NK-92 treated with Interleukin-12 subunit alpha and Interleukin-12 subunit beta, amount 100 ng/mL, for 24 hours (cell line): ENCODE data around the gene NRAP.

Experiments
- DNase-seq: peaks from one replicate; lab custom pipeline; 2025; lab: John Stamatoyannopoulos, UW

NRAP gene

DNA sequence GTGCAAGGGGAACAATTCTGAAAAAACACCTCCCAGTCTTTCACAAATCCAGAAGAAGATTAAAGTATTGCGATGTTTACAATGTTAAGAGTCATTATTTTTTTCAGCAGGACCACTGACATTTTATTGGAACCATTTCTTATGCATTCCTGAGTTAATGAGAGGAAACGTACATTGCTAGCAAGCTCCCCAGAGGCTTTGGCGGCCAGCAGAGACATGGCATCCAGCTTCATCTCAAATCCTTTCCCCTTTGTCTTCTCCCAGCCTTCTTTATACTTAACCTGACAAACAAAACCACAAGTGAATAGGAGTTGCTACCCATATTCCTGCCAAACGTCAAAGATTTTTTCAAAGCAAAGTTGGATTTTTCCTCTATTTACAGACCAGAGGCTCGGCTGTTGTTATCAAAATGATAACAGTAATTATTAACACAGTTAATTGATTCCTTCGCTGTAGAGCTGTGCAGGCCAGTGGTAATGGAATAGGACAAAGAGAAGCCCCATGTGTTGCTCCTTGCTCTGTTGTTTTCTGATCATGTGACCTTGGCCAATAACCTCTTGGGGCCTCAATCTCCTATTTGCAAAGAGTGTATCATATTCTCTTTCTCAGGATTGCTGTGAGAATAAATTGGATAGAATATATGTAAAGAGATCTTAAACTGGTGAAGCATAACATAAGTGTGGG, 32.0 kb downstream of the NRAP start:
- DNase-seq: no peak

DNA sequence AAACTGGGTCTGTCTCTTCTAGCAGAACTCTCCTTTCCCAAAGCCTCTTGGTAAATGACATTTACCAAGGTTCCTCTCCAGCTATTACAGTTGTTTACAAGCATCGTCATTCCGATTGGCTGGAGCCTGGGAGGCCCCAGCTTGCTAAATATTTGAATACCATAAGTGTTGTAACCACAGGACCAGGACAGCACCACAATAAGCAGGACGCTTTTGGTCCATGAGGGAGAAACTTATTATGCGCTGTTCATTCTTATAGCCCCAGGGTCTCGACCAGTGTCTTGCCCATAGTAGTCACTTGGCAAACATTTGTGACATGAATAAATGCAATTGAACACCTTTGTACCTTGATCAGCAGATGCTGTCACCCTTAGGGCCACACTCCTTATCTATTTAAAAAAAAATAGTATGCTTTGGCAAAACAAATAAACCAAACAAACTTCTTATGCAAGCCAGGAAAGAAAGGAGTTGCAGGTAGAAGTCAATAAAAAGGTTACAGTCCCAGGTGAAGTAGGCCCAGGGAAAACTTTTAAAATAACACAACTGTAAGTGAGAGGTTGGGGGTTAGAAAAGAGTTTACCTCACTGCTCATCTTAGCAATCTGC, 32.8 kb downstream of the NRAP start:
- no peak for DNase-seq

DNA sequence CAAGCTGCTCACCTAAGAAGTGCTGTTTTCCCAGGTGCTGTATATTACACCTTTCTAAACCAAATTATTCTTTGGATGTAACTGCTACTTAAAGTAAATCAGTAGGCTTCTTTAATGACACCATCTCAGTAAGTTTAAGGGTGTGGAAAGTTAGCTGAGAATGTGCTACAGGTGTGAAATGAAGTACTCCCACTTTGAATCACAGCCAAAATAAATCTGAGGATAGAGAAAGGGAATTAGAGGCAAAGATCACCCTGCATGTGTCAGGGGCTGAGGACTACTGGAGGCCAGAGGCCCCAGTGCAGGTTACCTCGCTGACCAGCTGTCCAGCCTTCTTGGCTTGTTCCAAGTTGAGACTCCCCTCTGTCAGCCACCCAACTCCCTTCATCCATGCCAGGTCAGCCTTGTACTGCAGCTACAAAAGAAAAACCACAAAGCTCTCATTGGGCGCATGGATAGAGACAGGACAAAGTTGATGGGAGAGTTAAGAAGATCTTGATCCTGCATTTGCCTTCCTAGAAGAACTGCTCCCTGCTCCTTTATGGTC, 35.2 kb downstream of the NRAP start:
- DNase-seq: no peak

DNA sequence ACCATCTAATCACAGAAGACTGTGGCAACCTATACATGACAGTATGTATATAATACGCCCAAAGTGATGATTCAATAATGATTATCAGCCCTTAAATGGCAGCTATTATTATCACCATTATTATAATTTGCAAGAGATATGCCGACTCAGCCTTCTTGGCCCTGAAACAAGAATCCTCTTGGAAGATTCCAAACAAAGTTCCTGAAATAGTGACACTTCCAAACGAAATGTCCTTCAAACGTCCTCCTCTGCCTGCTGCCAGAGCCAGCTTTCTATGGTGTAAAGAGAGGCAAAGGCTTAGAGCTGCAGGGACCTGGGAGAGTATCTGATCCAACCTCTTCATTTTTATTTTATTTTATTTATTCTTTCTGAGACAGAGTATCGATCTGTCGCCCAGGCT, 36.0 kb downstream of the NRAP start:
- DNase-seq: no peak

DNA sequence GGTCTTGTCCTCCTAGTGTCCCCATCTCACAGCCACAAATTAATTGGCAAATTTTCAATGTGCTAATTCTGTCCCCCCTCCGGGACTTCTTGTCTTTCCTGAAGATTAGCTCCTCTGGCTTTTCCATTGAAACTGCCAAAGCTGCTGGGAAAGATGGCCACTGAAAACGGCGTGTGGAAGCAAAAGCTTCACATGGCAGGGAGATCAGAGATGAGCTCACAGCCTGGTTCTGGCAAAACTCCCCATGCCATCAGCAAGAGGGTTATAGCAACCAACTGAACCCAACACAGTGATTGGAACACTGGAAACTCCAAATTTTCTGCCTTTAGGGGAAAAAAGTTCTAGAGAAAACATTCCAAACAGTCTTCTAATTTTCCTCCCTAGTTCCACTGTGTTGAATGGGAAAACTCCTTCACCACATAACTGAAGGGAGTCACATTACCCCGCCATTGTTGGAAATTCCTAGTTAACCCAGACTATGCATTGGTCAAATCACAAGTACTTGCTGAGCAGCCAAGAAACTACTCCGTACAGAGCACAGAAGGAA, 37.0 kb downstream of the NRAP start:
- no peak for DNase-seq

DNA sequence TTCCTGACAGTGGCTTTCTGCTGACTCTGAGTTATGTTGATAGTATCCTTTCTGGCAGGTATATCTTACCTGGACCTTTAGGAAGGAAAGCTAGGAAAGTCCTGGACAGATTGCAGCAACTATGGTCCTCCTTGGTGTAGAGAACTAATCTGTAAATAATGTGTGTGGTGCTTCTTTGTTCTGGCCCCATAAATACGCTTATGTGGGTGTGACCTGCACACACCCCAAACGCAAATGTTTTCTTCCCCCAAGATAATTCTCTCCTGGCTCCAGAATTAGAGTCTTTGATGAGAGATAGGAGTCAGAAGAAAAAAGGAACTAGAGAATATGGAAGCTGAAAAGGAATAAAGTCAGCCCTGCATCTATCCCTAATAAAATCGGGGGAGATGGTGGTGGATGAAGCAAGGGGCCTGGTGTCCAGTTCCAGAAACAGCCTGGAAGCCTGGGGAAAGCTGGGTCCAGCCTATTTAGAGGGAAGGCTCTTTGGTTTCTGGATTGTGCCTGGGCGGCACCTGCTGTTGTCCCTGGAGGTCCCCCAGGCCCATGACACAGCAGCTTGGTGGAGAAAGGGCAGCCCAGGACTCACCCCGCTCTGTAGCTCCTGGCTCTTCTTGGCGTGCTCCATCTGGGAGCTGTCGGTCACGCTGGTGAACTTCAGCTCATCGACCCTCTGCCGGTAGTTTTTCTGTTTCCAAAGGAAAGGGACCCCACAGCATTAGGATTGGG, 38.2 kb downstream of the NRAP start:
- no peak for DNase-seq

DNA sequence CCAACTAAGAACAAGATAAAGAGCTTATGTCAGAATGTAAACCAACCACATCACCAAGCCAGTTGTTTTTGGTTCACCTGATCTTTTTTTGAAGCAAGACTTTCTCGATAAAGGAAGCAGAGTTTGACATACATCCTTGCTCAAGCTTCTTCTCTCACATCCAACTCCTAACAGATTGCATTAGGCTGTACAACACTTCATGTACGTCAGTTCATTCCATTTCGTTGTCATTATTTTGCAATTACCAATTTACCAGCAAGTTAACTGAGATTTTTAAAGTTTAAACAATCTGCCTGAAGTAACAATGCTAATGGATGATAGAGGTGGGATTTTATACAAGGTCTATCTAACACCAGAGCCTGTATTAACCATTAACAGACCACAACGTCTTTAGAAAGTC, 41.0 kb downstream of the NRAP start:
- no peak for DNase-seq

DNA sequence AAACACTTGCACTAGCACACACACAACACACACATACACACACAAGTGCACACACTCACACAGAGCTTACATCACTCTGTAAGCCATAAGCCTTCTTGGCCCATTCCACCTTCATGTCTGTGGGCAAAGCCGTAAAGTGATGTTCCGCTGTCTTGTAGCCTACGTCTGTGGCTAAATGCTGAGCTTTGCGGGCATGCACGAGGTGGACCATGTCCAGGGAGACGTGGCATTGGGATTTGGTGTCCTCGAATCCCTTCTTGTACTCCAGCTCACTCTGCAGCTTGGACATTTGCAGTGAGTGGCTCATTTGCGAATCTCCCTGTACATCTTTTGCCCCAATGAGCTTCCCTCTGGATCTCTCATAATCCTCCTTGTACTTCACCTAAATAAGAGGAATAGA, 42.0 kb downstream of the NRAP start:
- no peak for DNase-seq

DNA sequence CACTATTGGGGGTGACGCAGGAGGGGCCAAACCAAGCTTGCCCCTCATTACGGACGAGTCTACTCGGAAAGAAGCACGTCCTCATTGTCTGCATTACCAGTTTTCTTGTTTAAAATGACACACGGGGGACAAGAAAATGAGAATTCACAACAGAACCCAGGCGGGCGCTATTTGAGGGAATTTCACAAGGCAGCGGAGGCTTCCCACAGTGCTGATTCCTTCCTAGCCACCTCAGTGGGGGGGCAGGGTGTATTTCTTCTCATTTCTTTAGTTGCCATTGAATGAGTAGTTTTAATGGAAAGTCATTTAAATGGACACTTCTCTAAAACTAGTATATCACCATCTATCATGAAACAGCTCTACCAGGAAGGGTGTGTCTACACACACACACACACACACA, 42.9 kb downstream of the NRAP start:
- DNase-seq: no peak

DNA sequence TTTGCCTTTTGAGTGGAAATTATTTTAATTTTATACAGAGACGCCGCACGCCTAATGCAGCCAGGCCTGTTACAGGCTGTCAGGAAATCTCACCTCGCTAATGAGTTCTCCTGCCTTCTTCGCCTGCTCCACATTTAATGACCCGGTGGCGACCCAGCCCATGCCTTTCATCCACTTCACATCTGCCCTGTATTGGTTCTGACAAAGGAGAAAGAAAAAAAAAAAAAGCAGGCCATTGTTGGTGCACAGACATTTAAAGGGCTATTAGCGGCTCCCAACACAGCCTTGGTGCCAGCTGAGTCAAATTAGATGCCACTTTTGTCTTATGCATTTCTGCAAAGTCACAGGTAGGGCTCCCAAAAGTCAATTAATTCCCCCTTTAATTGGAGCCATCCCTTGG, 43.3 kb downstream of the NRAP start:
- no peak for DNase-seq

DNA sequence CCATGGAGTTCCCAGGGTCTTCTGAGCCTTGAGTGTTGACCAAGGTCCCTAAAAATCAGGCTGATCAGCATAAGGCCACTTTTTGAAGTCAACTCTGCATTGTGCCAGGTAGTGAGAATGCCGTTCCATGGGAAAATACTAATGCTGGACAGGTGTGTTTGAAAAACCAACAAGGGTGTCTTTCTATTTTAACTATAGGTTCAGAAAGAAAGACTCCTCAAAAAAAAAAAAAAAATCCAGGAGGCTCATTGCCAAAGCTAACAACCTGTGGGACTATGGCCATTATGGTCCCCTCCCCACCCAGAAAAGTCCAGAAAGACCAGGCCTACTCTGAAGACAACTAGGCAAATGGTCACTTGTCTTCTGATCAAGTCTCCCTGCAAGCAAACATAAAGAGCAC, 44.4 kb downstream of the NRAP start:
- no peak for DNase-seq

DNA sequence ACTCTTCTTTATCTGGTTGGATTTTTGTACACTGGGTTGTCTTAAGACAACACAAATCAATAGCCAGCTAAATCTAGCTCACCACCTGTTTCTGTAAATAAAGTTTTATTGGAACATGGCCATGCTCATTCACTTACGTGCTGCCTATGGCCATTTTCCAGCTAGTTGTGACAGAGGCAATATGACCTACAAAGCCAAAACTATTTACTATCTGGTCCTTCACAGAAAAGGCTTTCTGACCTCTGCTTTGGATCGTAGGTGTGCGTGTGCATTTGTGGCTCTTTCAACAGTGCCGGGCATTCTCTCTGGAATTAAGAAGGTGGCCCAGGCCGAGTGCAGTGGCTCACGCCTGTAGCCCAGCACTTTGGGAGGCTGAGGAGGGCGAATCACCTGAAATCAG, 45.5 kb downstream of the NRAP start:
- DNase-seq: no peak

DNA sequence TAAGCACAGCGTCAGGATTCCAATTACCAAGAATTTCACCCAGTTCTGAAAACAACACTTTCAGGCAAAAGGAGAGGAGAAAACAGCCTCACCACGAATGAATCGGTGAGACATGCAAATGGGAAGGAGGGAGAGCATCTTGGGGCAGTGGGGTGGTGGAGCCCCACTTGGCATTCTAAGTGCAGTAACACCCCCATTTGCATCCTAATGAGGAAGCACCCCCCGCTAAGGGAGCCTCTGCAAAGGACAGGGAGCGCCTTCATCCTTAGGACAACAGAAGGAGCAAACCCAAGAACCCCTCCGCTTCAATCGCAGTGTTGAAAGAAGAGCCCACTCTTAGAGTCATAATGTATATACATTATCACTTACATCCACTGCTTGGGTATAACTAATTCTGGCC, 46.8 kb downstream of the NRAP start:
- no peak for DNase-seq

DNA sequence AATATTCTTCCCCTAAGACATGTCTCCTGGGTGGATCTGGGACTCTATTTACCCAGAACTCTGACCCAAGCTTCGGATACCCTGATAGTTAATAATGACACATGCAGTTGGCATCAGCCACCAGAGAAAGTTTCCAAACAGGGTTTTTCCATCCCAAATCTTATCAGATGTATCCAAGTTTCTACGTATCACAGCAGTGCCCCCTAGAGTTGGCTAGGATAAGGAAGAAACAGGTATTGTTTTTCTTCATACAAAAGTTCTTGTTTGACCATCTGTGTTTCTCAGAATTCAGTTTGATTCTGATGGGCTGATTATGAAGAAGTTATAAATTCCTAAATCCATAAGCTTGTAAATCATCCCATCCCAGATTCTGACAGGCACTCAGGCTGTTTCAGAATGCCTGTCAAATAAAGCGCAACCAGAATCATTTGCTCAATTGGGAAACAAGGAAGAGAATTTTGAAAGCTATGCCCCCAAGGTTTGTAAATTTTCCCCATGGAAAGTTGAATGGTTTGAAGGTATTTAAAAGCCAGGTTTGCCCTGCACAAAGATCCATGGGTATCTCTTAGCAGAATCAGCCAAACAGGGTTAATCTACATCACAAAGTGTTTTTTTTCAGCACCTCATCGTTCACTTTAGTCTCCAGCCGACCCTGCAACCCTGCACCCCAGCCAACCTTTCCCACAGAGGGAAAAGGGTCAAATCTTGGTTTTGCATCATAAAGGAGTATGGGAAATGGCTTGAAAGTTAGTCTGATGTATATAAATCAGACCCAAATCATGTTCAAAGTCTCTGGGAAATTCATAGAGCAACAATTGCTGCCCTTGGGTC, 47.4 kb downstream of the NRAP start:
- DNase-seq: no peak

DNA sequence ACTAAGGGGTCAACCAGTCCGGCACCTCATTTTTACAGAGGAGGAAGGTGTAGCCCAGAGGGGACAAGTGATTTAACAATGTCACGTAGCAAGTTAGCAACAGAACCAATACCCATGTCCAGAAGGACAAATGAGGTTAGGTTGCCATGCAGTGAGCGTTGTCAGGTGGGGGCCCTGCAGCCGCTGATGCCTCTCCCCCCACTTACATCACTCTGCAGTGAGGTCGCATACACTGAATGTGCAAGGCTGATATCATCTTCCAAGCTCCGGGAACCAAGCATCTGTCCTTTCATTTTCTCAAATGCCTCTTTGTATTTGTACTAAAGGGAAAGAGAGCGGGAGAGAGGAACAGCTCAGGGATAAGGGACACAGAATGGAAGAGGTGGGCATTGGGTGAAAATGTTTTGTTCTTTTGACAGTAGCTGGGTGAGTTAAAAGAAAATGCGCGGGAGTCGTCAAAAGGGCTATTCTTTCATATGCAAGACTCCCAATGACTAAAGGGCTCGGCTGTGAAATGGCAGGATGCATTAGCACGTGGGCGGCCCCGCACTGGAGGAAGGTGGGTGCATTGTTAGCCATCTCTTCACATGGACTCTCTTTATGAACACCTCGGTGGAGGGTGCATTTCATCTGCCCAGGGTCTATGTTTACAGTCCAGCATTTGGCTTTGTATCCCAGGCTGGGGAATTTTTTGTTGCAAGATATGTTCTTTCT, 49.7 kb downstream of the NRAP start:
- no peak for DNase-seq

DNA sequence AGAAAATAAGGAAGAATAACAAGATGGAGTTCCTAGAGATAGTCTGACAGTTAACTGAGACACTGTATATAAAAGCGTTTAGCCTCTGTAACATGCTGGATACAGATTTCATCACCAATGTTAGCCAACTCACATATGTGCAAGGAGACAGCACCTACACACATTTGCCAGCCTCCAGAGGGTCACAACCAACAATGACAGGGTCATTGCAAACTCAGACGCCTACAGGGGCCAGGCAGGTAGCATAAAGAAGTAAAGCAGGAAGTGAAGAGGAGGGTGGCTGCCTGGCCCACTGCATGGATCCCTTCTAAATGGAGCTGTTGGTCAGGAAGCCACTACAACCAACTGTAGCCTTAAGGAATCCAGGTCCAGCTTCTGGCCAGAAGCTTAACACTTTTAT, 50.4 kb downstream of the NRAP start:
- no peak for DNase-seq

DNA sequence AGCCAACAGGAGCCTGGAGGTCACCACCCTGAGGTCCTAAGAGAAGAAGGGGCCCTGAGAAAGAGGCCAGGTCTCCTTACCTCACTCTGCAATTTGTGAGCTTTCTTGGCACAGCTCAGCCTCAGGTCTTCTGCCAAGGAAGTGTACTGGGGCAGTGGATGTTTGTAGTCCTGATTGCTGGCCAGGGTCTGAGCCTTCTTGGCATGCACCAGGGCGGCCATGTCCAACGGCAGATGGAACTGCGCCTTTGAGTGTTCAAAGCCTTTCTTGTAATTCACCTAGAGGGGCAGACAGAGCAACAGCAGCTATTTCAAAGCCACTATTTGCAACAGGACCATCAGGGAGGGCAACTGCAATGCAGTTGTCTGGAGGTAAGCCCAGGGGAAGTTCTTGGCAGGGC, 51.7 kb downstream of the NRAP start:
- DNase-seq: no peak

DNA sequence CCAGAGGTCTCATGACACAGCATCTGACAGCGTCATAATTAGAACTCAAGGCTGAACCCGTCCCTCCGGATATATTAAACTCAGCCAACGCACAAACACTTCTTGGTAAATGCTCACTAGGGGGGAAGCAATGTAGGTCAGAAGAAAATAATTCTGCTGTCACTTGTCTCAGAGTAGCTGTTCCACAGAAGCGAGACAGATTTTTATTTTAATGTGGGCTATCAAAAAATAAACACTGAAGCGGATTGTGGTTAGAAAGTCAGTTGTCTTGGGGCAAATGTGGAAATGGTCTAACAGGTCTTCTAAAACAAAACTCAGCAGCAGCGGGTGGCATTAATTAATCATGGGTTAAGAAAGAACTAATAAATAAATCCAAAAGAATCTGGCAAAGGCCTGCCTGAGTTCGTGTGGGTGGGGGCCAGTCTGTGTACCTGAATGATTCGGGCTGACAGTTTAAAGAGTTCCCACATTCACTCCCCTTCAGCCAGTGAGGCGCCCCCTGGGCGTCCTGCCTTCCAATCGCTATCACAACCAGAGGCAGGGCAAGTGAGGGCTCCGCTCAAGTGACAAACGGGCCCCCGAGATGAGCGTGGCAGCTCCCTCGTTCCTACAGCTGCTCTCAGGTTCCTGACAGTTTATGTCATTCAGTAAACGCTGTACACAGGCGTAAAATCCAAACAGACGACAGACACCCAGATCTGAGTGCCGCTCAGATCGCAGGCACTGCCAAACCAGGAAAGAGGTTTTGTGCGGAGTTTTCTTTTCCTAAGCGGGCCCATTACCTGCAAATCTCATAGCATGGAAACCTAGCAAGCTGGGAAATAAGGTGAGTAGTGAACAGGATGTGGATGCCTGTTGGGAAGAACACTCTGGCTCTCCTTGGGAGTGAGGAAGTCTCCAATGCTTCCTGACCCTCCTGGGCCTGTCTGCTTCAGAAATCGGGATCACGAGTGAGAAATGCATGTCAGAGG, 52.9 kb downstream of the NRAP start:
- DNase-seq: no peak

DNA sequence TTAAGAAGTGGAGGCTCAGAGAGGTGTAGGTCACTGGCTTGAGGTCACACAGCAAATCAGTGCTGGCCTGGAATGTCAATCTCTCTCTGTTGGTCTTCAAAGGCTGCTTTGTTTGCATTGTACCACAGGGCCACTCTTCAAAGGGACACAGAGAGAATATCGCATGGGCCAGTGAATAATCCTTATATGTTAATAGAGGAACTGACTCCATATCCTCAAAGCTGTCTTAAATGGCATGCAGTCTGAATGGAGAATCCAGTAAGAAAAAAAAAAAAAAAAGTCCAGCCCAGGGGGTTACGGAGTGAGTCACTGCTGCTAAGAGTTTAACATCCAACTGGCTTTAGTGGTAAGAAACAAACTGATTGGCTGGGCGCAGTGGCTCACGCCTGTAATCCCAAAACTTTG, 54.1 kb downstream of the NRAP start:
- DNase-seq: no peak

DNA sequence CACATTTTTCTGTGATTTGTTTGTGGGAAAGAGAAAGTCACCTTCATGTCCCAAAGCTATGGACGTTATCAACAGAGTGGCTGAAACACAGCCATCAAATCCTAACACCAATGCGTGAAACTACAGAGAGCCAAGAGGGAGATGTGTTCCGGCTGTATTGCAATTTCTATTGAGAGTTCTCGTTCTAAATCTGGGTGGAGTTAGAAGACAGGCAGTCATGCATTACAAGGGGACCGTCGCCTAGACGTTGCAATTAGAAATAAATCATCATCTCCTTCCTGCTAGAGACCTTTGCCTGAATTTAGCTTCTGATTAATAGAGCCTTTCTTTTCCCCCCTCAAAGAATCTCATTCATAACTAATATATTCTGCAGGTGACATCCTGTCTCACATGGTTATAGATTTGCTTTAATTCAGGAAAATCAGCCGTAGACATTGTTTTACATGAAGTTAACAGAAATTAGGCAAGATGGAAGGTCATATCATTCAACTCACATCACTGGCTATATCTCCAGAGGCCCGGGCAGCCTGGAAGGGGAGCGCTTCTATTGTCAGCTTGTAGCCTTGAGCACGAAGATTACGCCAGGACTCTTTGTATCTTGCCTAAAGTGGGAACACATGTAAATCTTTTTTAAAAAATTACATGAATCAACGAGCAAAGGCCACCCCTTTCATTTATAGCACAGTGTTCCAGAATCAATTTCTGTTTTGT, 58.4 kb downstream of the NRAP start:
- DNase-seq: no peak
